ENCODE measurements around the gene TLN1.

Gene TLN1

GRCh38 chr9:35683323-35683722 lies 48.7 kb downstream of the TLN1 start:
- DNase-seq: no peak

DNA sequence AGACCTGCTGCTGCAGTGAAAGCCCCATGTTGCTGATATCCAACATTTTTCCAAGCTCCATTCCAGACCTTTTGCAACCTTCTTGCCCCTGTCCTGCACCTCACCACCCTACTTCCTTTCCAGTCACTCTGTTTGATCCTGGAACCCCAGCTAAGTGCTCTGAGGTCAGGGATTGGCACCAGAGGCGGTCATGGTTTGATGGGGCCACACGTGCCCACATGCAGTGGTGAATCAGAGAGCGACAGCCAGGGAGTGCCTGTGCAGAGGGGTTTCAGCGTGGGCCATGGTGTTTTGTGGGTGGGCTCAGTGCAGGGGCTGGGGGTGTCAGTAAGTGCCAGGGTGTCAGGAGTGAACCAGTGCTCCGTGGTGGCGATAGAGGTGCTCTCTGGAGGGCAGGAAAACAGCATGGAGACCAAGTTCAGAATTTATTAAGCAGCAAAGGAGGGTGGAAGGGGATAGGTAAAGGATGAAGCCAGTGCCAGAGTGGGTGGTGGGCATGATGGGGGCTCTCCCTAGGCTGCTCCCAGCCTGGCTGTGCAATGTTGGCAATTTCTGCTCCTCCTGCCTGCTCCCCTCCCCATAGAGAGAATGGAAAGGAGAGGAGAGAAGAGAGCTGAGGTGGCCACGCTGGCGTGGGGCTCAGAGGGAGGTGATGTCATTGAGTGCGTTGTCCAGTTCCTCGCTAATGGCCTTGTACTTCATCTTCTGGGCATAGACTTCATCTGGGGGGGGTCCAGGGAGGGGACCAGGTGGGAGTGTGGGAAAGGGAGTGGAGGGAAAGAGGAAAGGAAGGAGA lies 49.3 kb downstream of the TLN1 start:
- DNase-seq: no peak

- DNase-seq: no peak
Measured at GRCh38 chr9:35682051-35682450, 49.9 kb downstream of the TLN1 start.

DNA sequence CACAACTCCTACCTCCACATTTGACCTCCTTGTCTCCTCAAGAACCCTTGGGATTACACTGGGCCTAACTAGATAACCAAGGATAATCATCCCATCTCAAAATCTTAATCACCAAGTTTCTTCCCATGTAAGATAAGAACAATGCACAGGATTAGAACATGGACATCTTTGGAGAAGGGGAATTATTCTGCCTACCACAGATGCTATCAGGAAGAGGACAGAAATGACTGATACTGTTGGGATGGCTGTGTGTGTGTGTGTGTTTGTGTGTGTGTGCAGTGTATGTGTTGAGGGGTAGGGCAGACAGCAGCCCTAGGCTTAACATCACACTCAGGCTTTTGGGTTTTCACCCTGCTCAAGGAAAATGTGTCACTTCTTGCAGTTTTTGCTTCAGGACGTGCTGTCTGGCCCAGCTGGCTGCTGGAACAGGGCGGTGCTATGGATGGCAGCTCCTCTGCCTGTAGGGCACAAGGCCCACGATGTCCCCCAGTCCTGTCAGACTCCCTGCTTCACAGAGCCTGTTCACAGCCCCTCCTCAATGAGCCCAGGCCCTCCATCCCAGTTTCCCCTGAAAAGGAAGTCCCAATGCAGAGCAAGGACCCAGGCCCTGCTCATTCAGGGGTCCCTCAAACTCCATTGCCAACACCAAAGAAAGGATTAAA lies 50.5 kb downstream of the TLN1 start:
- no peak for DNase-seq

DNA sequence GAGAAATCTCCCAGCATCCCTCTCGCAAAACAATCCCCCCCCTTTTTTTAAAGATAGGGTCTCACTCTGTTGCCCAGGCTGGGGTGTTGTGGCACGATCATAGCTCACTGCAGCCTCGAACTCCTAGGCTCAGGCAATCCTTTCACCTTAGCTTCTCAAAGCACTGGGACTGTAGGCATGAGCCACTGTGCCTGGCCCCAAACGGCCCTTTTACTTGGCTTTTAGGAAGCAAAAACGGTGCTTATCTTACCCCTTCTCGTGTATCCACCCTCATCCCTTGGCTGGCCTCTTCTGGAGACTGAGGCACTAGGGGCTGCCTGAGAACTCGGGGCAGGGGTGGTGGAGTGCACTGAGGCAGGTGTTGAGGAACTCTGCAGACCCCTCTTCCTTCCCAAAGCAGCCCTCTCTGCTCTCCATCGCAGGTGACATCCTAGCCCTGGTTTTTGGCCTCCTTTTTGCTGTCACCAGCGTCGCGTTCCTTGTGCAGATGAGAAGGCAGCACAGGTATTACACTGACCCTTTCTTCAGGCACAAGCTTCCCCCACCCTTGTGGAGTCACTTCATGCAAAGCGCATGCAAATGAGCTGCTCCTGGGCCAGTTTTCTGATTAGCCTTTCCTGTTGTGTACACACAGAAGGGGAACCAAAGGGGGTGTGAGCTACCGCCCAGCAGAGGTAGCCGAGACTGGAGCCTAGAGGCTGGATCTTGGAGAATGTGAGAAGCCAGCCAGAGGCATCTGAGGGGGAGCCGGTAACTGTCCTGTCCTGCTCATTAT lies 51.5 kb downstream of the TLN1 start:
- no peak for DNase-seq

- DNase-seq: no peak
Measured at GRCh38 chr9:35679766-35680330, 52.1 kb downstream of the TLN1 start.

DNA sequence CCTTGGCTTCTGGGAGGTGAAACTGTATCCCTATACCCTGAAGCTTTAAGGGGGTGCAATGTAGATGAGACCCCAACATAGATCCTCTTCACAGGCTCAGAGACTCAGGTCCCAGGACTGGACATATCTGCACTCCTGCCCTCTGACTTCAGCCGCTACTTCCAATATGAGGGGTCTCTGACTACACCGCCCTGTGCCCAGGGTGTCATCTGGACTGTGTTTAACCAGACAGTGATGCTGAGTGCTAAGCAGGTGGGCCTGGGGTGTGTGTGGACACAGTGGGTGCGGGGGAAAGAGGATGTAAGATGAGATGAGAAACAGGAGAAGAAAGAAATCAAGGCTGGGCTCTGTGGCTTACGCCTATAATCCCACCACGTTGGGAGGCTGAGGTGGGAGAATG lies 52.9 kb downstream of the TLN1 start:
- DNase-seq: no peak

DNA sequence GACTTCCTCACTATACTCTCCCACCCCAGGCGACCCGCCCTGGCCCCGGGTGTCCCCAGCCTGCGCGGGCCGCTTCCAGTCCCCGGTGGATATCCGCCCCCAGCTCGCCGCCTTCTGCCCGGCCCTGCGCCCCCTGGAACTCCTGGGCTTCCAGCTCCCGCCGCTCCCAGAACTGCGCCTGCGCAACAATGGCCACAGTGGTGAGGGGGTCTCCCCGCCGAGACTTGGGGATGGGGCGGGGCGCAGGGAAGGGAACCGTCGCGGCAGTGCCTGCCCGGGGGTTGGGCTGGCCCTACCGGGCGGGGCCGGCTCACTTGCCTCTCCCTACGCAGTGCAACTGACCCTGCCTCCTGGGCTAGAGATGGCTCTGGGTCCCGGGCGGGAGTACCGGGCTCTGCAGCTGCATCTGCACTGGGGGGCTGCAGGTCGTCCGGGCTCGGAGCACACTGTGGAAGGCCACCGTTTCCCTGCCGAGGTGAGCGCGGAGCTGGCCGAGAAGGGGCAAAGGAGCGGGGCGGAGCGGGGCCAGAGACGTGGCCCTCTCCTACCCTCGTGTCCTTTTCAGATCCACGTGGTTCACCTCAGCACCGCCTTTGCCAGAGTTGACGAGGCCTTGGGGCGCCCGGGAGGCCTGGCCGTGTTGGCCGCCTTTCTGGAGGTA lies 56.1 kb downstream of the TLN1 start:
- peak; percentile 44 for DNase-seq

- DNase-seq: no peak
Measured at GRCh38 chr9:35675204-35675603, 56.8 kb downstream of the TLN1 start.

- no peak for DNase-seq
Measured at GRCh38 chr9:35674025-35674361, 58.0 kb downstream of the TLN1 start.

DNA sequence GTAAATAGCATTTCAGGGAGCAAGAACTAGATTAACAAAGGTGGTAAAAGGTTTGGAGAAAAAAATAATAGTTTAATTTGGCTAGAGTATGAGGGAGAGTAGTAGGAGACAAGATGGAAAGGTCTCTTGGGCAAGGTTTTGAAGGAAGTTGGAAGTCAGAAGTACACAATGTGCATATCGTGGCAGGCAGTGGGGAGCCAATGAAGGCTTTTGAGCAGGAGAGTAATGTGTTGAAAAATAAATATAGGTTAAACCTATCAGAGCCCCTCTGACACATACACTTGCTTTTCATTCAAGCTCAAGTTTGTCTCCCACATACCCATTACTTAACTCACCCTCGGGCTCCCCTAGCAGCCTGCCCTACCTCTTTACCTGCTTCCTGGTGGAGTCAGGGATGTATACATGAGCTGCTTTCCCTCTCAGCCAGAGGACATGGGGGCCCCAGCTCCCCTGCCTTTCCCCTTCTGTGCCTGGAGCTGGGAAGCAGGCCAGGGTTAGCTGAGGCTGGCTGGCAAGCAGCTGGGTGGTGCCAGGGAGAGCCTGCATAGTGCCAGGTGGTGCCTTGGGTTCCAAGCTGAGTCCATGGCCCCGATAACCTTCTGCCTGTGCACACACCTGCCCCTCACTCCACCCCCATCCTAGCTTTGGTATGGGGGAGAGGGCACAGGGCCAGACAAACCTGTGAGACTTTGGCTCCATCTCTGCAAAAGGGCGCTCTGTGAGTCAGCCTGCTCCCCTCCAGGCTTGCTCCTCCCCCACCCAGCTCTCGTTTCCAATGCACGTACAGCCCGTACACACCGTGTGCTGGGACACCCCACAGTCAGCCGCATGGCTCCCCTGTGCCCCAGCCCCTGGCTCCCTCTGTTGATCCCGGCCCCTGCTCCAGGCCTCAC lies 58.6 kb downstream of the TLN1 start, which contains the start of gene CA9:
CA9 (plus strand) TSS at position 797 of the 893 bp plus-strand sequence; CDS start at position 829, 32 bp downstream.
- DNase-seq: no peak

GRCh38 chr9:35669331-35670145 lies 62.5 kb downstream of the TLN1 start:
- DNase-seq: no peak

DNA sequence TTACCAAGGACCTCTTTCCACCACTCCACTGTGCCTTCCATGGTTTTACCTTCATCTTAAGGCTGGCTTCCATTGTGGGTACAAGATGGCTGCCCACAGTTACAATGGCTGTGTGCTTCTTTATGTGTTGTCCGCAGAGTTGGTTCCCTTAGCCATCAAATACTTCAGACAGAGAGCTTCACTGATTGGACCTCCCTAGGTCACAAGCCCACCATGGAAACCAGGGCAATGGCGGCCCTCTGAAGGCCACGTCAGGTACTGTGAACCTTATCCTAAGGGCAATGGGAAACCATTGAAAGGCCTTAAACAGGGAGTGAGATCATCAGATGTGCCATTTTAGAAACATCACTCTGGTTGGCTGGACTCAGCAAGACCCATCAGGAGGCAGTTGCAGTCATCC lies 64.1 kb downstream of the TLN1 start:
- DNase-seq: no peak

DNA sequence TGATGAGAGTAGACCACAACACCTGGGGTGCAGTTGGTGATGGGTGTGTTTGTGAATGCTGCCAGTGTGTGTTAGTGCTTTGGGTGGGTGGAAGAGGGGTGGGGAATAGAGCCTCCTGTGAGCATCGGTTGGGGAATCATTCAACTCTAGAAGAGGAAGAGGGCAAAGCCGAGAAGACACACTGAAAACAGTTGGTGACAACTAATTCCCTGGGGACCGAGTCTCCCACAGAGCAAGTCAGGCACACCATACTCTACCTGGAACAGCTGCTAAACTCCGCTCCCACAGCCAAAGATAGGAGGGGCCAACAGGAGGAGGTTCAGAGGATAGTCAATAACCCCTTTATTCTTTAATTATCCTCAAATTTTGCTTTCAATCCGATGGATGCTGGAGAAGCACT lies 65.4 kb downstream of the TLN1 start:
- DNase-seq: no peak

DNA sequence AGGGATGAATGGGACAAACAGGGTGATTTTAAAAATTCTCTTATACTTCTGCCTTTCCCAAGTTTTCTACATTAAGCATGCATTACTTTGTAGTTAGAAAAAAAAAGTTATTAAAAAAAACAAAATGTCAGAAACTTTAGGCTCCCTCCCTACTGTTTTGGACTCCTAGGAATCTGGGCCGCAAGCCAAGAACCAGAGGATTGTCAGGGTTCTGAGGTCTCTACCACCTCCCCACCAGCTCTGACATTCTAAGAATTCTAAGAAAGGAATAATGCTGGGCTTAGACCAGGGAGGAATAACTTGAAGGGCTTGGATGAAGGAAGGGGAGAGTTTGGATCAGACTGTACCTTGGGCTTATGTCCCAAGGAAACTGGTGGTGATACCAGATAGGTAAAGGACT lies 66.0 kb downstream of the TLN1 start:
- DNase-seq: no peak

DNA sequence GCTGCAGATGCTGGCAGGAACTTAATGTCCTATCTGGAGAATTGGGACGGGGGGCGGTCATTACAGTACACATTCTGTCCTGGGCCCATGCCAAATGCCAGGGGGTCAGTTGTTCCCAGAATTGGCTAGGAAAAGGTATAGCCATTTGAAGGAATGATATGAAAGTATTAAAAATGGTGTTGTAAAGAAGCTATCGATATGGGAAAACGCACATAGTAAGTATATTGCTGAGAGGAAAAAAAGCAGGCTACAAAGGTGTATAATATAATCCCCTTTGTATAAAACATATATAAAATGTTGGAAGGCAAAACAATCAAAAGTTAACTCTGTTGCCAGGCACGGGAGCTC lies 66.5 kb downstream of the TLN1 start:
- DNase-seq: no peak

GRCh38 chr9:35664531-35665470 lies 67.2 kb downstream of the TLN1 start, which contains the start of gene ARHGEF39:
Gene ARHGEF39 (minus strand): TSS chr9:35665195. CDS start chr9:35665169, 26 bp downstream.
- peak; percentile 62 for DNase-seq

DNA sequence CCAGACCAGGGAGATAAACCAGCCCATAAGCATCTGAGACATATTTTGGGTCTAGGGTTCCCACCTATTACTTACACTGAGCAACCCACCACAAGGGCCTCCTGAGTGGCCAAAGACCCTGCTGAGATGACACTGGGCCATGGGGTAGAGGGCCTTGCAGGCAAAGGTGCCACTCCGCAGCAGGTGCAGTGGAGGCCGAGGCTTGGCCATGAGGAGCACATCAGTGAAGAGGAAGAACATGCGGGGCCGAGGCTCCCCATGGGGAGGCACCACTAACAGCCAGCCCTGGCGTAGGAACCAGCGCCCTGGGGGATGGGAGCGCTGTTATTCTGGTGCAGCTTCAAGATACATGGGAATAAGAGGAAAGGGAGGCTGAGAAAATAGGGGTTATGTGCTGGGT lies 69.6 kb downstream of the TLN1 start:
- no peak for DNase-seq

DNA sequence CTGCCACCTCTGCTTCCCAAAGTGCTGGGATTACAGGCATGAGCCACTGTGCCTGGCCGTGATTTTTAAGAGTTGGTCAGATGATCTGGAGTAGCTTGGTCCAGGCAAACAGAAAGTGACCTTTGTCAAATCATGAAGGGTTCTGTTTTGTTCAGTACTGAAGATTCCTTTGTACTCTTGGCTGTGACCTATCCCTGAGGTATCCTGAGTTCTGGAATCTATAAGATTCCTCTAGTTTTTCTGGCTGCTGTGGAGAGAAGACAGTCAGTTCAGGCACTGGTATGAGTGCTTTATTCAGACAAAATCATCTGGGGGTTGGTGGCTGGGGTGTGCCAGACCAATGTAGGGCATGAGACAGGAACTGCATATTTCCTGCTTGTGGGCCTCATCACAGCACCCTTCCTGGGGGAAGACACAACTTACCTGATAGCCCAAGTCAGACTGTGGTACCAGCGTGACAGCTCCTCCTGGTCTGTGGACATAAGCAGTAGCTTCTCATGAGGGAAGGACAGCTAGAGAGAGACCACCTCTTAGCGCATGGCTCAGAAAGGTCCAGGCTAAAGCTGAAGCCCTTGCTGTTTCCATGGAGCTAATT lies 70.1 kb downstream of the TLN1 start:
- DNase-seq: no peak

Measured in activated naive CD4-positive, alpha-beta T cell treated with anti-CD3 and anti-CD28 coated beads, Interleukin-2, amount 50 U/mL, for 16 hours (primary cell).